ENCODE measurements around the gene GAS2L3.

Gene GAS2L3

DNA sequence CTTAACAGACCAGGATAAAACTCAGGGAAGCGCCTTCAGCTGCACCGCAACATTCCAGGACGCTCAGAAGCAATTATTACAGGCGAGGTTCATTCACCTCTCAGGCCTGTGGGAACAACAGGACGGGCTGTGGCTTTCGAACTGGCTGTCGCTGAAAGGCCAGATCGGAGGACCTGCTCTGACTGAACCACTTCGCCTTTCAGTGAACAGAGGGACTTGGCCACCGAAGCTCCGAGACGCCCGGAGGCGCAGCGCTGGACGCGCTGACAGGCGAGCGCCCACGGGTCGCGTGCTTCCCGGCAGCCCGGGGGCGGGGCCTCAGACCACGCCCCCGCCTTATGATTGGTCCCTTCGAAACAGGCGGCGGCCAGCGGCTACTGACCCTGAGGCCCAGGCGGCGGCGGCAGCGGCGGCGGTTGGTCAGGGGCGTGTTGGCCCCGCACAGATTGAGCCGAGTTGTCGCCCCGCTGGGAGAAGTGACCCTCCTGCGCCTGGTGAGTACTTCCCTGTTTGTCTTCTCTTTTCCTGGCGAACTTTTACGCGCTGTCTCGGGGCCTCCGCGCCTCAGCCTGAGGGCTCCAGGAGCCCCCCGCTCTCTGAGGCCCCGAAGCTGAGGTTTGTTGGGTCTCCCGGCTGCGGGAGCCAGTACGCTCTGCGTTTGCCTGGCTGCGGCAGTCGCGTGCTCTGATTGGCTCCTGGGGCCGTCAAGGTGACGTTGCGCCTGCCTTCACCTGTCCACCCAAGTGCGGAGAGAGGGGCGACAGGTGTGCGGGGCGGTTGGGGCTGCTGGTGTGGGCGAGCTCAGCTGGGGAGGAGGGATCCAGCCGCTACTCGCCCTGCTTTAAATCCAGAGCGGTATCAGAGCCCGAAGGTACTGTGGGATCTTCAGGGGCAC is at the start of gene GAS2L3:
Gene GAS2L3, plus strand, starts transcription at position 393 of the 895 bp plus-strand sequence. CDS start 21,221 bp downstream, outside the sequence.
- Histone ChIP-seq H3K9me3 (ENCODE audit: control insufficient read depth in 5 of 5, low read length in 5 of 5) (no peaks in the 10 kb centered on the region), H3K36me3 (ENCODE audit: control insufficient read depth in 5 of 5, insufficient read depth in 5 of 5, low read length in 5 of 5) (peaks cover 0 to under 1% (median 0%) of the 10 kb centered on the region in 5 donors), H3K4me1 (ENCODE audit: control insufficient read depth in 5 of 5, insufficient read depth in 5 of 5, low read length in 5 of 5) (peaks cover 3 to 18% (median 18%) of the 10 kb centered on the region in 5 donors), H3K4me3 (ENCODE audit: low read depth in 1 of 5, low read length in 5 of 5) (peak within 1 kb of the TSS; percentile 77 to 87 (median 82)), H3K9ac (ENCODE audit: low read length in 5 of 5) (peak within 1 kb of the TSS; percentile 57 to 88 (median 78)), H3K27ac (ENCODE audit: low read depth, low read length) (peak within 1 kb of the TSS; percentile 69), H3K27me3 (ENCODE audit: control insufficient read depth in 5 of 5, insufficient read depth in 4 of 5, low read length in 5 of 5) (no peaks in the 10 kb centered on the region)

- Histone ChIP-seq H3K4me1 (ENCODE audit: control insufficient read depth in 5 of 5, insufficient read depth in 5 of 5, low read length in 5 of 5) (no peaks in the 10 kb centered on the region), H3K4me3 (ENCODE audit: low read depth in 1 of 5, low read length in 5 of 5) (no peak overlapping the region), H3K27me3 (ENCODE audit: control insufficient read depth in 5 of 5, insufficient read depth in 4 of 5, low read length in 5 of 5) (peaks cover 0 to 2% (median 0%) of the 10 kb centered on the region in 5 donors), H3K9ac (ENCODE audit: low read length in 5 of 5) (no peak overlapping the region), H3K36me3 (ENCODE audit: control insufficient read depth in 5 of 5, insufficient read depth in 5 of 5, low read length in 5 of 5) (no peaks in the 10 kb centered on the region), H3K27ac (ENCODE audit: low read depth, low read length) (no peak overlapping the region), H3K9me3 (ENCODE audit: control insufficient read depth in 5 of 5, low read length in 5 of 5) (no peaks in the 10 kb centered on the region)
These were observed 45.5 kb upstream of the GAS2L3 start for GRCh38 chr12:100528034-100528433.

DNA sequence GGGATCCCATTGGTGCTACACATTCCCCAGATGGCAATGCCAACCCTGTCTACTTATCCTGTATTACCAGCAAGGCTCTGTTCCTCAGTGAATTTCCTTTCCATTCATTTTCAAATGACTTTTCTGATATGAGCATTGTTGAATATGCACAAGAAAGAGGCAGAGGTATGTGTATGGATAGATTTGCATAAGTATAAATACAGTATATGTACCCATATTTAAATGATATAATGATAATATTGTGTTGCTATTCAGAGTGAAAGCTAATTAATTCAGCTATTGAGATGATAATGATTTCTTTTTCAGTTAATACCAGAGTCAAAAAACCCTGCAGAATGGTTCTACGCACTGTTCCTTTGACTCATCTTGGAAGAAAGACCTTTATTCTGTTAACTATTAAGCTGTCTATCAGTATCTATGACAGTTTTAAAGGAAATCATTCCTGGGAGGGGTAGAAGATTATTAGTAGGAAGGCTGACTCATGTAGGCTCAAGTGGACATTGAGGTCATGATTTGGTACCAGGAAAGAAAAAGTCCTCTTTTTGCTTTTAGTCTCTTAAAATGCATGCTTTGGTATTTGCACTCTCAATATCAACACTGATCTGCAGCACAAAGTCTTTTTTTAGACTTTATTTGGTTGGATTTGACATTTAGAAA is 44.9 kb upstream of the GAS2L3 start:
- Histone ChIP-seq H3K27ac (ENCODE audit: low read depth, low read length) (no peak overlapping the region), H3K4me3 (ENCODE audit: low read depth in 1 of 5, low read length in 5 of 5) (no peak overlapping the region), H3K27me3 (ENCODE audit: control insufficient read depth in 5 of 5, insufficient read depth in 4 of 5, low read length in 5 of 5) (peaks cover 0 to 2% (median 0%) of the 10 kb centered on the region in 5 donors), H3K9ac (ENCODE audit: low read length in 5 of 5) (no peak overlapping the region), H3K4me1 (ENCODE audit: control insufficient read depth in 5 of 5, insufficient read depth in 5 of 5, low read length in 5 of 5) (no peaks in the 10 kb centered on the region), H3K36me3 (ENCODE audit: control insufficient read depth in 5 of 5, insufficient read depth in 5 of 5, low read length in 5 of 5) (no peaks in the 10 kb centered on the region), H3K9me3 (ENCODE audit: control insufficient read depth in 5 of 5, low read length in 5 of 5) (no peaks in the 10 kb centered on the region)

- no peak overlapping the region for H3K9ac ChIP-seq (ENCODE audit: low read length in 5 of 5)
- no peaks in the 10 kb centered on the region for H3K36me3 ChIP-seq (ENCODE audit: control insufficient read depth in 5 of 5, insufficient read depth in 5 of 5, low read length in 5 of 5)
- no peak overlapping the region for H3K4me3 ChIP-seq (ENCODE audit: low read depth in 1 of 5, low read length in 5 of 5)
- no peak overlapping the region for H3K27ac ChIP-seq (ENCODE audit: low read depth, low read length)
- no peaks in the 10 kb centered on the region for H3K9me3 ChIP-seq (ENCODE audit: control insufficient read depth in 5 of 5, low read length in 5 of 5)
- H3K4me1 ChIP-seq (ENCODE audit: control insufficient read depth in 5 of 5, insufficient read depth in 5 of 5, low read length in 5 of 5): no peaks in the 10 kb centered on the region
- peaks cover 0 to 2% (median 0%) of the 10 kb centered on the region in 5 donors for H3K27me3 ChIP-seq (ENCODE audit: control insufficient read depth in 5 of 5, insufficient read depth in 4 of 5, low read length in 5 of 5)
These were observed 43.6 kb upstream of the GAS2L3 start for GRCh38 chr12:100529756-100530350.

- no peak overlapping the region for H3K4me3 ChIP-seq (ENCODE audit: low read depth in 1 of 5, low read length in 5 of 5)
- H3K36me3 ChIP-seq (ENCODE audit: control insufficient read depth in 5 of 5, insufficient read depth in 5 of 5, low read length in 5 of 5): no peaks in the 10 kb centered on the region
- no peak overlapping the region for H3K27ac ChIP-seq (ENCODE audit: low read depth, low read length)
- no peaks in the 10 kb centered on the region for H3K9me3 ChIP-seq (ENCODE audit: control insufficient read depth in 5 of 5, low read length in 5 of 5)
- peaks cover 0 to 2% (median 0%) of the 10 kb centered on the region in 5 donors for H3K27me3 ChIP-seq (ENCODE audit: control insufficient read depth in 5 of 5, insufficient read depth in 4 of 5, low read length in 5 of 5)
- no peaks in the 10 kb centered on the region for H3K4me1 ChIP-seq (ENCODE audit: control insufficient read depth in 5 of 5, insufficient read depth in 5 of 5, low read length in 5 of 5)
- no peak overlapping the region for H3K9ac ChIP-seq (ENCODE audit: low read length in 5 of 5)
These were observed 40.1 kb upstream of the GAS2L3 start for GRCh38 chr12:100533376-100533775.

- no peak overlapping the region for H3K27ac ChIP-seq (ENCODE audit: low read depth, low read length)
- no peaks in the 10 kb centered on the region for H3K36me3 ChIP-seq (ENCODE audit: control insufficient read depth in 5 of 5, insufficient read depth in 5 of 5, low read length in 5 of 5)
These were observed 38.8 kb upstream of the GAS2L3 start for GRCh38 chr12:100534625-100535227.

GRCh38 chr12:100539202-100539601 is 34.3 kb upstream of the GAS2L3 start:
- H3K9me3 ChIP-seq (ENCODE audit: control insufficient read depth in 5 of 5, low read length in 5 of 5): no peaks in the 10 kb centered on the region
- H3K27ac ChIP-seq (ENCODE audit: low read depth, low read length): no peak overlapping the region
- no peaks in the 10 kb centered on the region for H3K36me3 ChIP-seq (ENCODE audit: control insufficient read depth in 5 of 5, insufficient read depth in 5 of 5, low read length in 5 of 5)
- peaks cover 0 to 2% (median 0%) of the 10 kb centered on the region in 5 donors for H3K27me3 ChIP-seq (ENCODE audit: control insufficient read depth in 5 of 5, insufficient read depth in 4 of 5, low read length in 5 of 5)
- H3K4me3 ChIP-seq (ENCODE audit: low read depth in 1 of 5, low read length in 5 of 5): no peak overlapping the region
- H3K4me1 ChIP-seq (ENCODE audit: control insufficient read depth in 5 of 5, insufficient read depth in 5 of 5, low read length in 5 of 5): no peaks in the 10 kb centered on the region
- no peak overlapping the region for H3K9ac ChIP-seq (ENCODE audit: low read length in 5 of 5)

More at GRCh38 chr12:100534625-100535227, 38.8 kb upstream of the GAS2L3 start:
- peaks cover 0 to 2% (median 0%) of the 10 kb centered on the region in 5 donors for H3K27me3 ChIP-seq (ENCODE audit: control insufficient read depth in 5 of 5, insufficient read depth in 4 of 5, low read length in 5 of 5)
- H3K4me3 ChIP-seq (ENCODE audit: low read depth in 1 of 5, low read length in 5 of 5): no peak overlapping the region
- H3K9me3 ChIP-seq (ENCODE audit: control insufficient read depth in 5 of 5, low read length in 5 of 5): no peaks in the 10 kb centered on the region
- no peak overlapping the region for H3K9ac ChIP-seq (ENCODE audit: low read length in 5 of 5)
- H3K4me1 ChIP-seq (ENCODE audit: control insufficient read depth in 5 of 5, insufficient read depth in 5 of 5, low read length in 5 of 5): no peaks in the 10 kb centered on the region

DNA sequence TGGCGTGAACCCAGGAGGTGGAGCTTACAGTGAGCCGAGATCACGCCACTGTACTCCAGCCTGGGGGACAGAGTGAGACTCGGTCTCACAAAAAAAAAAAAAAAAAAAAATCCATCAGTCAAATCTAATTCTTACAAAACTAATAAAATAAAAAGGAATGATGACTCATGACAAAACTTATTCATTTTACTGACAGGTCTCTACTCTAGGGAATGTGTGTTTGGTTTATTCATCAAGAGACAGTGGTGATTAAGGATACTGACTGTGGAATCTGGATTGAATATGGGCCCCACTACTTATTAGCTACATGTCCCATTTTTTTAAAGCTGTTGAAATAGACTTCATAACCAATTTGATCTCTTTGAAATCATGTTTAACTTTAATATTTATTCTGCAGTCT is 29.3 kb upstream of the GAS2L3 start:
- no peaks in the 10 kb centered on the region for H3K4me1 ChIP-seq (ENCODE audit: control insufficient read depth in 5 of 5, insufficient read depth in 5 of 5, low read length in 5 of 5)
- H3K27ac ChIP-seq (ENCODE audit: low read depth, low read length): no peak overlapping the region
- no peaks in the 10 kb centered on the region for H3K9me3 ChIP-seq (ENCODE audit: control insufficient read depth in 5 of 5, low read length in 5 of 5)
- peaks cover 0 to 2% (median 0%) of the 10 kb centered on the region in 5 donors for H3K27me3 ChIP-seq (ENCODE audit: control insufficient read depth in 5 of 5, insufficient read depth in 4 of 5, low read length in 5 of 5)
- H3K36me3 ChIP-seq (ENCODE audit: control insufficient read depth in 5 of 5, insufficient read depth in 5 of 5, low read length in 5 of 5): no peaks in the 10 kb centered on the region
- H3K4me3 ChIP-seq (ENCODE audit: low read depth in 1 of 5, low read length in 5 of 5): no peak overlapping the region
- H3K9ac ChIP-seq (ENCODE audit: low read length in 5 of 5): no peak overlapping the region

GRCh38 chr12:100545092-100545491 is 28.4 kb upstream of the GAS2L3 start:
- no peaks in the 10 kb centered on the region for H3K4me1 ChIP-seq (ENCODE audit: control insufficient read depth in 5 of 5, insufficient read depth in 5 of 5, low read length in 5 of 5)
- H3K4me3 ChIP-seq (ENCODE audit: low read depth in 1 of 5, low read length in 5 of 5): no peak overlapping the region
- H3K27me3 ChIP-seq (ENCODE audit: control insufficient read depth in 5 of 5, insufficient read depth in 4 of 5, low read length in 5 of 5): peaks cover 0 to 2% (median 0%) of the 10 kb centered on the region in 5 donors
- H3K9me3 ChIP-seq (ENCODE audit: control insufficient read depth in 5 of 5, low read length in 5 of 5): no peaks in the 10 kb centered on the region
- H3K27ac ChIP-seq (ENCODE audit: low read depth, low read length): no peak overlapping the region
- H3K9ac ChIP-seq (ENCODE audit: low read length in 5 of 5): no peak overlapping the region
- H3K36me3 ChIP-seq (ENCODE audit: control insufficient read depth in 5 of 5, insufficient read depth in 5 of 5, low read length in 5 of 5): no peaks in the 10 kb centered on the region

Measured in subcutaneous abdominal adipose tissue (tissue), 5 donors.